HUES48 (cell line): ENCODE data around the gene MCTS1.

ENCODE experiments used
- H3K27ac ChIP-seq: one replicate; pipeline ENCODE4 v1.7.0; 2013; ENCODE audit warnings: low read depth, low read length, inconsistent platforms
- H3K27me3 ChIP-seq: 2 replicates; pipeline ENCODE4 v1.6.1; 2013; ENCODE audit warnings: mild to moderate bottlenecking, low read length; ENCODE audit not compliant: control insufficient read depth, insufficient read depth
- H3K36me3 ChIP-seq: 2 replicates; pipeline ENCODE4 v1.6.1; 2013; ENCODE audit warnings: low read length; ENCODE audit not compliant: control insufficient read depth, insufficient read depth
- H3K4me1 ChIP-seq: 2 replicates; pipeline ENCODE4 v1.6.1; 2013; ENCODE audit warnings: mild to moderate bottlenecking, low read length; ENCODE audit not compliant: control insufficient read depth, insufficient read depth
- H3K4me3 ChIP-seq: 2 replicates; pipeline ENCODE4 v1.5.1; 2013; ENCODE audit warnings: mild to moderate bottlenecking, low read depth, low read length
- H3K9ac ChIP-seq: 2 replicates; pipeline ENCODE4 v1.6.1; 2013; ENCODE audit warnings: mild to moderate bottlenecking, low read depth, low read length, moderate library complexity
- H3K9me3 ChIP-seq: 2 replicates; pipeline ENCODE4 v1.6.1; 2013; ENCODE audit warnings: low read length; ENCODE audit not compliant: control insufficient read depth, insufficient read depth

Gene MCTS1, protein sequence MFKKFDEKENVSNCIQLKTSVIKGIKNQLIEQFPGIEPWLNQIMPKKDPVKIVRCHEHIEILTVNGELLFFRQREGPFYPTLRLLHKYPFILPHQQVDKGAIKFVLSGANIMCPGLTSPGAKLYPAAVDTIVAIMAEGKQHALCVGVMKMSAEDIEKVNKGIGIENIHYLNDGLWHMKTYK

DNA sequence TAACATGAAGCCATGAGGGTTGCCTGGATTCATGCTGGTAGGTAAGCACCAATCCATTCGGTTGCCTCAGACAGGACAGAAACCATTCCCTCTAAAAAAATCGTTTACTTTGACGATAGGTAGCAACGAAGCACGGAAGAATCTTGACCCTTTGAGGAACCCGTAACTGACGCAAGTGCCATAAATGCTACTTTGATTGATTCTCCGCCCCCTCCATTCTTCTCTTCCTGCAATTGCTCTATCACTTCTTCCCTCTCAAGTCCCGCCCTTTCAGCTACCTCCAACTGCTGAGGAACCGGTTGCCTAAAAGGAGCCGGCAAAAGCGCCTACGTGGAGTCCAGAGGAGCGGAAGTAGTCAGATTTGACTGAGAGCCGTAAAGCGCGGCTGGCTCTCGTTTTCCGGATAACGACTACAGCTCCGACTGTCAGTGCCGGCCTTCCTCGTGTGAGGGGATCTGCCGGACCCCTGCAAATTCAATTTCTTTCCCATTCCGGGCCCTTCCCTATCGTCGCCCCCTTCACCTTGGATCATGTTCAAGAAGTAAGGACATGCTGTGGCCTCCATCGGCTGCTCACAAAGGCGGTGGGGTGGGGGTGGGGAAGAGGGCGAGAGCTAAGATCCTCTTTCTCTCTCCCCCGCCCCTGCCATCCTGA lies at the start of gene MCTS1:
Gene MCTS1 (plus strand): TSS at position 395 of the 654 bp plus-strand sequence. CDS start 136 bp downstream, at position 531.
- Histone ChIP-seq H3K27ac (peak within 1 kb of the TSS; percentile 88), H3K27me3 (no peaks in the 10 kb centered on the region)

GRCh38 chrX:120556251-120556650 lies 47.6 kb upstream of the MCTS1 start:
- no peak overlapping the region for H3K4me3 ChIP-seq

More for the DNA sequence above, at the start of gene MCTS1:
- Histone ChIP-seq H3K9me3 (no peaks in the 10 kb centered on the region), H3K36me3 (peaks cover 23% of the 10 kb centered on the region), H3K4me1 (no peaks in the 10 kb centered on the region), H3K4me3 (peak within 1 kb of the TSS; percentile 92), H3K9ac (peak within 1 kb of the TSS; percentile 75)

GRCh38 chrX:120559804-120560203 lies 44.1 kb upstream of the MCTS1 start:
- peaks cover 22% of the 10 kb centered on the region for H3K36me3 ChIP-seq
- no peaks in the 10 kb centered on the region for H3K27me3 ChIP-seq
- peaks cover 16% of the 10 kb centered on the region for H3K4me1 ChIP-seq
- H3K27ac ChIP-seq, result peak overlapping the region; percentile 99
- peak overlapping the region; percentile 89 for H3K4me3 ChIP-seq
- peak overlapping the region; percentile 95 for H3K9ac ChIP-seq
- no peaks in the 10 kb centered on the region for H3K9me3 ChIP-seq

More at GRCh38 chrX:120556251-120556650, 47.6 kb upstream of the MCTS1 start:
- Histone ChIP-seq H3K9me3 (no peaks in the 10 kb centered on the region), H3K4me1 (peaks cover 5% of the 10 kb centered on the region), H3K9ac (no peak overlapping the region), H3K27me3 (no peaks in the 10 kb centered on the region), H3K27ac (no peak overlapping the region), H3K36me3 (peaks cover 37% of the 10 kb centered on the region)

GRCh38 chrX:120560405-120560841 lies 43.5 kb upstream of the MCTS1 start:
- no peaks in the 10 kb centered on the region for H3K27me3 ChIP-seq
- no peaks in the 10 kb centered on the region for H3K9me3 ChIP-seq
- H3K4me3 ChIP-seq, result peak overlapping the region; percentile 89
- H3K27ac ChIP-seq, result peak overlapping the region; percentile 99
- peak overlapping the region; percentile 95 for H3K9ac ChIP-seq
- H3K4me1 ChIP-seq, result peaks cover 16% of the 10 kb centered on the region
- peaks cover 20% of the 10 kb centered on the region for H3K36me3 ChIP-seq

GRCh38 chrX:120560842-120561633 lies 42.9 kb upstream of the MCTS1 start, which contains the start of gene CUL4B:
Gene CUL4B (minus strand): TSS chrX:120560962. CDS start chrX:120560638, 324 bp downstream.
- Histone ChIP-seq H3K27ac (peak within 1 kb of the TSS; percentile 99), H3K36me3 (peaks cover 16% of the 10 kb centered on the region), H3K4me1 (peaks cover 16% of the 10 kb centered on the region), H3K27me3 (no peaks in the 10 kb centered on the region), H3K9me3 (no peaks in the 10 kb centered on the region), H3K9ac (peak within 1 kb of the TSS; percentile 95), H3K4me3 (peak within 1 kb of the TSS; percentile 89)

GRCh38 chrX:120561634-120562568 lies 42.0 kb upstream of the MCTS1 start:
- H3K4me3 ChIP-seq, result peak overlapping the region; percentile 78
- H3K36me3 ChIP-seq, result peaks cover 10% of the 10 kb centered on the region
- H3K4me1 ChIP-seq, result peaks cover 16% of the 10 kb centered on the region
- H3K27ac ChIP-seq, result peak overlapping the region; percentile 93
- H3K27me3 ChIP-seq, result no peaks in the 10 kb centered on the region
- peak overlapping the region; percentile 70 for H3K9ac ChIP-seq
- no peaks in the 10 kb centered on the region for H3K9me3 ChIP-seq

DNA sequence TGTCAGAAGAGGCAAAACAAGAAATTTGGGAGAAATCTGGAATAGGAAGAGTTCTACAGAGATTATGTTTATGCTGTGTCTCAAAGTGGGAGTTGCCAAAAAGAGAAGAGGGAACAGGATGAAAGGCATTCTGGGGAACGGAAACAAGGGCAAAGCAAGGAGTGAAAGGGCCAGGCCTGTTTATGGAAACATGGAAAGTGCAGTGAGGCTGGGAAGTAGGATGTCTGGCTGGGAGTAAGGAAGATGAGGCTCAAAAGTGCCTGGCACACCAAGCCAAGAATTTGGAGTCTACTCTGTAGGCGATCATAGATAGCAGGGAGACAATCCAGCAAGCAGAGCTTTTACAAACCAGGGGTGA lies 41.4 kb upstream of the MCTS1 start:
- Histone ChIP-seq H3K27ac (peak overlapping the region; percentile 93), H3K4me1 (peaks cover 16% of the 10 kb centered on the region), H3K9me3 (no peaks in the 10 kb centered on the region), H3K36me3 (peaks cover 5% of the 10 kb centered on the region), H3K9ac (no peak overlapping the region), H3K27me3 (no peaks in the 10 kb centered on the region), H3K4me3 (peak overlapping the region; percentile 78; the same call in 1 of the 2 replicates)

DNA sequence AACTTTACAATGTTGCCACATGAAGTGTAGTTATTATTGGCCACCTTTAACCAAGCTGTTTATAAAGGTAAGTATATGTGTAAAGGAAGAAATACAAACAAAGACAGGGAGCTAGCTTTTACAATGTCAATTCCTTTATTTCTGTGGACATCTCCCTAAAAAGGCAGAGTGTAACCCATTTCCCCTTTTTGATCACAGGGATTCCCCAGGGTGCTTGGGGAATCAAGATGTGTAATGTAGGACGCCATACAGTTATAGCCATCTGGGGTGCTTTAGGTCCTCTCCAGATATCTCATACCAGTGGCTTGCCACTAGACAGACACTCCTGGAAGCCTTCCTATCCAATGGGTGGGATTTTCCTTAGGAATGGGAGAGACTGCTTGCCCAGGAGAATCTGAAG lies 39.0 kb upstream of the MCTS1 start:
- no peaks in the 10 kb centered on the region for H3K9me3 ChIP-seq
- H3K36me3 ChIP-seq, result no peaks in the 10 kb centered on the region
- no peak overlapping the region for H3K9ac ChIP-seq
- H3K4me1 ChIP-seq, result peaks cover 11% of the 10 kb centered on the region
- H3K27ac ChIP-seq, result no peak overlapping the region
- H3K27me3 ChIP-seq, result no peaks in the 10 kb centered on the region
- H3K4me3 ChIP-seq, result no peak overlapping the region

DNA sequence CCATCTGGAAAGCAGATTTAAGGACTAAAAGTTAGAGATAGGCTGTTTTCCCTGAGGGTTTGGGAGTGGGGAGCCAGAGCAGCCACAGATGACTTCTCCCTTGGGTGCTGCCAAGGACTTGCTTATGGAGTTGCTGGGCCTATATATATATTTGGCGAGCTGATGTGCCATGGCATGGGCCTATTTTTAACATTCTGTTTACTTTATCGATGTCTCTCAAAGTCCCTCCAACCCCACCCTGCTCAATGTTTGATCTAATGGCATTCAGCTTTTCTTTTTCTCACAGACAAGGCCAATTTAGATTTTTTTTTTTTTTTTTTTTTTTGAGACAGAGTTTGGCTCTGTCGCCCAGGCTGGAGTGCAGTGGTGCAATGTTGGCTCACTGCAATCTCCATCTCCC lies 37.1 kb upstream of the MCTS1 start:
- H3K27ac ChIP-seq, result no peak overlapping the region
- no peak overlapping the region for H3K9ac ChIP-seq
- no peaks in the 10 kb centered on the region for H3K27me3 ChIP-seq
- no peak overlapping the region for H3K4me3 ChIP-seq
- H3K36me3 ChIP-seq, result no peaks in the 10 kb centered on the region
- H3K9me3 ChIP-seq, result no peaks in the 10 kb centered on the region
- H3K4me1 ChIP-seq, result peaks cover 11% of the 10 kb centered on the region

- no peaks in the 10 kb centered on the region for H3K36me3 ChIP-seq
- no peak overlapping the region for H3K9ac ChIP-seq
- H3K27ac ChIP-seq, result no peak overlapping the region
- no peaks in the 10 kb centered on the region for H3K27me3 ChIP-seq
- no peaks in the 10 kb centered on the region; the same call in 1 of the 2 replicates for H3K4me1 ChIP-seq
- H3K9me3 ChIP-seq, result no peaks in the 10 kb centered on the region
- H3K4me3 ChIP-seq, result no peak overlapping the region
Measured at GRCh38 chrX:120568035-120568434, 35.9 kb upstream of the MCTS1 start.
